ENCODE results near the gene CIAO2A.
"Not testable (repeated sequence)": the region's sequence is repeated elsewhere in the genome, so short reads cannot be mapped to it uniquely, and the experiment has no call there.

Gene CIAO2A

DNA sequence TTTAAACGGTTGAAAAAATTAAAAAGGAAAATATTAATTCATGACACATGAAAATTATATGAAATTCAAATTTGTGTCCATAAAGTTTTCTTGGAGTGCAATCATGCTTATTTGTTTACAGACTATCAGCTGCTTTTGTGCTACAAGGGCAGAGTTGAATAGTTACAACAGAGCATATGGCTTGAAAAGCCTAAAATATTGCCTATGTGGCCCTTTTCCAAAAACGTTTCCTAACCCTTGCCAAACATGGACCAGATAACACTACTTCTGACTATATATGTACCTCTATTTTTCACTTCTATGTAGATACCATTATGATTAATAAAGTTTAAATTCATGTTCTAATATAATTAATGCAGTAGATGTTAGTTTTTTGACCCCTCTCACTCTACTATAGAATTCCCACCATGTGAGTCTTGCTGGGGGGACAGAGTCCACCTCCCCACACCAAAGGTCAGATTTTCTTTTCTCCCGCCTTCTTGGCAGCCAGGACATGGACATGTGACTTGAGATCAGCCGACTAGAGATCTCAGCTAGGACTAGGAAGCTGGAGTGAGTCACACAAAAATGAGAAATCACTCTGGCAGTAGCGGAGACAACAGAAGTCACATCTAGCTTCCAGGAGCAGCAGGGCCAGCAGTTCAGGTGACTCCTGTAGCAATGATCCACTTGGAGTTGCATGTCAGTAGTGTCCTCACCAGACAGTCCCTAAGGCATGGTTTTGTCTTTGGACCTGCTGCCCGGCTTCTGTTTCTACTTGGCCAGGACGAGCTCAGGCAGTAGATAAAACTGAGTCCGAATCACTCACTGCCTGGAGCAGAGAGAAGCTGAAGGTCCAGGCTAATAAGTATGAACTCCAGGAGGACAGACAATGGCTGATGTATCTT is 22.4 kb downstream of the CIAO2A start:
- no peak for DNase-seq

DNA sequence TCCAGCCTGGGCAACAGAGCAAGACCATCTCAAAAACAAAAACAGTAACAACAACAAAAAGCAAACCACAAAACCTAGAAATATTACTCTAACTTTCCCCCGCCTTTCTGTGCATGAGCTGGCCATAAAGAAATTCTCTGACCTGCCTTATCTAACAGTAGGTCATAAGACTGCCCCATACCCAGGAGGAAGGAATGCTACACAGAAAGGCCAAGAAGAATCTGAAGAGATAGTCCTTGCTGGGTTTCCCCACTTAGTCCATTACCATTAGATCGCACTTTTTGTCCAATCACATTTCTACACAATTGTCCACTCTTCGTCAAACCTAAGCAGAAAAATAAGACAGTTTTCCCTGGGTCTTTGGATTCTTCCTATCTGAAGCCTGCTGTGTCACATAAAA is 23.5 kb downstream of the CIAO2A start:
- no peak for DNase-seq

- DNase-seq, result no peak
Observed at GRCh38 chr15:64068133-64068532, 25.5 kb downstream of the CIAO2A start.

- peak; percentile 85 for DNase-seq
Observed at GRCh38 chr15:64067564-64068030, 26.0 kb downstream of the CIAO2A start.

GRCh38 chr15:64066451-64066850 is 27.2 kb downstream of the CIAO2A start:
- no peak for DNase-seq

- DNase-seq, result no peak
Observed at GRCh38 chr15:64060716-64061115, 32.9 kb downstream of the CIAO2A start.

DNA sequence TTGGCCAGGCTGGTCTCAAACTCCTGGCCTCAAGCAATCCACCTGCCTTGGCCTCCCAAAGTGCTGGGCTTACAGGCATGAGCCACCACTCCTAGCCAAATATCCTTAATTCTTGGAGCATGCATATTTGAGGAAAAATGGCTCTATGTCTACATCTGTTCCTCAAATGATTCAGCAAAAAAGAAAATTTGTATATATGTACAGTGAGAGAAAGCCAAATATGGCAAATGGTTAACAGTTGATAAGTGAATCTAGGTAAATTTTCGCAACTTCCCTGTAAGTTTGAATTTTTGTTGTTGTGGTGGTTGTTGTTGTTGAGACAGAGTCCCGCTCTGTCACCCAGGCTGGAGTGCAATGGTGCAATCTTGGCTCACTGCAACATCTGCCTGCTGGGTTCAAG is 34.5 kb downstream of the CIAO2A start:
- DNase-seq, result not testable (repeated sequence)

DNA sequence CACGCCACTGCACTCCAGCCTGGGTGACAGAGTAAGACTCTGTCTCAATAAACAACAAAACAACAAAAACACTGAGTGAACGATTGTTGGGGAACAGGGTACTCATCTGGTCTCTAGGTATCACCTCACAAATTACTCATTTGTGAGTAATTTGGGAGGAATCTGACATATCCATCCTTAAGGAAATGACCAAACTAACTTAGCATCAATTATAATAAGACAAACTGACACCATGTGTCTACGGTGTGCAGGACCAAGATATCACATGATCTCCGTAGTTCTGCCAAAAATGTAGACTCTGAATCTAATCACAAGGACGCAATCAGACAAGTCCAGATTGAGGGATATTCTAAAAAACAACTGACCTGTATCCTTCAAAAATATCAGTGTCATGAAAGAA is 35.4 kb downstream of the CIAO2A start:
- DNase-seq, result no peak

GRCh38 chr15:64053674-64054073 is 40.0 kb downstream of the CIAO2A start:
- not testable (repeated sequence) for DNase-seq

- DNase-seq, result no peak
Observed at GRCh38 chr15:64052925-64053491, 40.6 kb downstream of the CIAO2A start.

DNA sequence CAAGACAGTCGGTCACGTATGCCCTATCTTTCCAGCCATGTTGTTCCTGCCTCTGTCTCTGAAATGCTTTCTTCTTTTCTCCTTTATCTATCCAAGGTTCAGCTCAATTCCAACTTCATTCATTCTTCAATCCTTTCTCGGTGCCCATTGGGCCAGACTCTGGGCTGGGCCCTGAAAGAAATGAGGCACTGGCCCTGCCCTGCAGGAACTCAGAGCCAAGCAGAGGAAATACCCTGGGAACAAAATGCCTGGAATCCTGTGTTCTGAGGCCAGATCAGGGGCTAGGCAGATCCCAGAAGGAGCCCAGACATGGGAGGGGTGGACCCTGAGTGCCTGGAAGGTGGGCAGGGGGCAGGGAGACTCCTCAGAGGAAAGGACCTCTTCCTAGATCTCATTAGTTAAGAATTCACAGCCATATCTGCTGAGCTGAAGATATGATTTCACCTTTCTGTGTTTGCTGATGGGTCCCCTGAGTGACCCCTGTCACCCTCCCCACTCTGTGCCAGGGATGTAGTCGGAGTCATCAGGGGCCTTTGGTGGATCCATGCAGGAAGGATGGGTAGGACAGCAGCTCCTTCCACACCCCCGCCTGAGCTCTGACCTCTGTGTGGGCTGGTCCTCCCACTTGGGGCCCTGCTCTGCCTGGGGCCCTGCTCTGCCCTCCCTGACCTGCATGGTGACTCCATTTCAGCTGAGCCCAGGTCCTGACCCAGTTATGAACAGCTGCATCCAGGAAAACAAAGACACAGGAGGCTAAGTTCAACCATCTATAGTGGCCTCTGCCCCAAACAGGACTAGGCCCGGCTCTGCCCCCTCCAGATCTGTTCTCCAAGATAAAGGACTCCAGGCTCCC is 42.0 kb downstream of the CIAO2A start:
- no peak for DNase-seq

DNA sequence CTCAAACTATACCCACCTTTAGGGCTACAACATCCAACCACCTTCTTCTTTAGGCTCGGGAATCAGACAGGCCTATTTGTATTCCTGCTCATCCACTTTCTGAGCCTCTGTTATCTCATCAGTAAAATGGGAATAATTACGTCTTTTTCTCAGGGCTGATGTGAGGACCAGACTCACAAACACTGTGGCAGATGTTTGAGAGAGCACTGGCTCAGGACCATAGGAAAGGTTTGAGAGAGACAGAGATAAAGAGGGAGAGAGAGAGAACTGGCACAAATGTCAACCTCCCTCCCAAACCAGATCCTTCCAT is 42.6 kb downstream of the CIAO2A start:
- DNase-seq, result no peak

DNA sequence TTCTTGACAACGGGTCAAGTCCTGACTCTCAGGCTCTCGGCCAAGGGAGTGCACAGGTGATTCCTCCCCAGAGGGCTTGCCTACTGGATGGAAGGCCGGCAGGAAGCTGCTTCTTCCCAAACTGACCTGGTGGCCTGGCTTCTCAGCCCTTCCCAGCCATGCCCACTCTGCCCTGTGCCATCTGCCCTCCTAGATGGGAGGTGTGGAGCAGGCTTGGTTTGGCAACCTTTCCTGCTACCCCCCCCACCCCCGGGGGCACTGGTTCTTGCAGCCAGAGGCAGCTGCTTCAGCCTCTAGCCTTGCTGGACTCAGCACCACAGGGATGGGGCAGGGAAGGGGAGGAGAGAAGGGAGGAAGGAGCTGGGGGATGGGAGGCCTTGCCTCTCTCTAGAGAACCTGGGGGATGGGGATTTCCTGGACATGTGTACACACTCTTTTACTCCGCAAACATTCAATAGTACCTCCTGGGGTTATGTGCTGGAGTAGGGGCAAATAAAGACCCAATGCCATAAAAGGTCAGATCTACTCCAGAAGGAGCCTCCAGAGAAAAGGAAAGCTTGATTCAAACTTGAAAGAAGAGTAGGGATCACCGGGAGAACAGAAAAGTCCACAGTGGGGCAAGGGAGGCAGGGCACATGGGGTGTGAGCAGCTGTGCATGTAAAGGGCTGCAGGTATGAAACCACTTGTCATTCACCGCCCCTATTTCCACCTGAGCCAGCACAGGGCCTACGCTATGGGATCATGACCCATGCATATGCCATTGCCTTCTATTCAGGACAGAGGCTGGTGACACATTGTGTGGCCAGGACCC is 43.2 kb downstream of the CIAO2A start:
- DNase-seq, result peak; percentile 99

DNA sequence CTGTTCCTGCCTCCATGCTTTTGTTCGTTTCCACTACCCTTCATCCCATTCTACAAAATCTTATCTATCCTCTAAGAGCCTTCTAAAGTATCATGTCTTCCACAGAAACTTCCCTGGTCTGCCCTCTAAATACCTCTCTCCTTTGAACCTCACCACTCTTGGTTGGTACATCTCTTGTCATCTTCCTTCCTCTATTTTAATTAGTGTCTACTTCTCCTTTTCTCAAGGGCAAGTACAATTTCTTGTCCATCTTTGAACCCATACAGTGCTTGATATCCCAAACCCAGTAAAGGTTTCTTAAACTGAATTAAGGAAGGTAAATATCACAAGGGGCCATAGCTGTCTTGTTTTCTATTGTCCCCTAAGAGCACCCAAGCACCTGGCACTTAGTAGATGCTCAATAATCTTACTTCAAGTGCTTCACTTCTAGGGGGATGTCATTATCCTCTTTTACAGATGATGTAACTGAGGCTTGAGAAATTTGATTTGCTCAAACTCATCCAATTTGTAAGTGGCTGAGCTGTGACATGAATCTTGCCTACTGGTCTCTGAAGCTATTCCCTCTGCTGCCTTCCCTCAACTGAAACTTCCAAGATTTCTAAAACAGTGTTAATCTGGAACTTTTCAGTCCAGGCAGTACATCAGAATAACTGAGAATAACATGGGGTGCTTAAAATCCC is 44.7 kb downstream of the CIAO2A start:
- DNase-seq, result no peak

- peak; percentile 79 for DNase-seq
Observed at GRCh38 chr15:64046421-64047153, 47.1 kb downstream of the CIAO2A start, which contains the start of gene DAPK2. DAPK2 (minus strand) TSS chr15:64046485; CDS start chr15:64040261, 6,224 bp downstream.

DNA sequence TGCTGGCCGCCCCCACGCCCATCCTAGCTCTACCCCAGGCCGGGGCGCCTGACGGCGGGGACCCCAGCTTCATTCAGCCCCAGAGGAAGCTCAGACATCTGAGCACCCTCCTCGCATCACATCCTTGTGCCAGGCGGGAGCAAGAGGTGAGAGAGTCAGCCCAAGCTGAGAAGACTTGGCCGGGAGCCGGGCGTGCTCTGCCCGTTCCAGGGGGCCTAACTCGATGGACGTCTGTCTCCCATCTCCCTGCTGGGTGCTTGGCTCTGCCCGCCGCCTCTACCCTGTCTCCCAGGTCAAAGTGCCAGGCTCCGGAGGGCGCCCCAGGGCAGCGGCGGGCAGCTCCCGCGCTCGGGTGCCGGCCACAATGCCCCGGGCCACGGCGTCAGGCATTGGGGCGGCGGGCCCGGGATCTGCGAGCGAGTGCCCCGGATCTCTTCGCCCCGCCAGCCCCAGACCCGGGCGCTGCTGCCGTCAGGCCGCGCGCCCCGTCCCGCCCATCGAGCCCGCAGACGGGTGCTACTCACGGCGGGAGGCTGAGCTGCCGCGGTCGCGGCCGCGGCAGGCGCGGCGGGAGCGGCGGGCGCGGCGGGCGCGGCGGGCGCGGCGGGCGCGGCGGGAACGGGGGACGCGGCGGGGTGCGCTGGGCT is 47.7 kb downstream of the CIAO2A start:
- DNase-seq, result peak; percentile 50

DNA sequence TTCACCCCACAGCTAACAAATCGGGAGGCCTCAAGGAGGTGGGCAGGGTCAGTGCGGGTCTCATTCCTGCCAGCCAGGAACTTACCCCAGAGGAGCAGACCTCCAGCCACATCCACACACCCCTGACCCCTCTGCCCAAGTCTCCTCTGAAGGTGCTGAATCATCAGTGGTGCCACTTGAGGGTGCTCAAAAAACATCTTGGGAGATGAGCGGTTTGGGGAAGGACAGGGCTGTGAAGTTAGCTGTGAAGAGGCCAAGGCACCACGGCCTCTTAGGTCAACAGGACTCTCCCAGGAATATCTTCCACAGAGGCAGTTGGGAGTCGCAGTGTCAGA is 48.6 kb downstream of the CIAO2A start:
- no peak for DNase-seq

- DNase-seq, result no peak
Observed at GRCh38 chr15:64044300-64045100, 49.1 kb downstream of the CIAO2A start.

GRCh38 chr15:64038878-64039610 is 54.6 kb downstream of the CIAO2A start:
- peak; percentile 31 for DNase-seq
